GM21737 (cell line): ENCODE results near the gene LILRB2.
"Not testable (repeated sequence)": the region's sequence is repeated elsewhere in the genome, so short reads cannot be mapped to it uniquely, and the experiment has no call there.

Experiments
- ATAC-seq: cut with Tn5 transposase; IDR thresholded peaks from one replicate; pipeline ENCODE4 v1.9.1; 2021; ENCODE audit warnings: mild to moderate bottlenecking, moderate library complexity; ENCODE audit not compliant: unreplicated experiment

The LILRB2 gene

DNA sequence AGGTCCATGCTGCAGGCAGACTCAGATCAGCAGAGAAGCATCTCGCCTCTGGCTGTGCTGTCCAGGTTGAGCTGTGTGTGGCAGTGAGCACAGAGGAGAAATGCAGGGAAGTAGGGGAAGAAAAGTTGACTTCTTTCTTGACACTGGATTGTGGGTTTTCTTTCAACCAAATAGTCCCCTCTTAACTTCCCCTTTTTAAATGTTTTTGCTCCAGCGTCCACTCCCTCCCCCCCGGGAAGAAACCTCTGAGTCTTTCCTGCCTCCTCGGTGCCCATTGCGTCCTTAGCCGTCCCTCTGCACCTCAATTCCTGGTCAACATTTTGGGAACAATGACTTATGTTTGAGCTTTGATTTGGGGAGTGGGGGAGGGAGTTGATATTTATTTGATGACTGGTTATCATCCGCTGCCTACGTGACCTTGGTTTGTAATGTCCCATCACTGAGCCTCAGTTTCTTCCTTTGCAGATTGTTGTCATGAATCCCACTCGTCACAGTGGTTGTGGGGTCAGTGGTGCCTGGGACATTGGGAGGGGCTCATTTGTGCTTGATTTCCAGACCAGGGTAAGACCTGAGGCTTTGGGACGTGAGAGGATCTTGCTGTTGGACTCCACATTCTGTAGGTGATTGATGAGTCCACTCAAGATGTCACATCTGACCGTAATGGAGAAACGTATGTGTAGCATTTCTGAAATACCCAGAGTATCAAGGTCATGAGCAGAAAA is at the start of gene LILRB2:
Gene LILRB2, minus strand, starts transcription at position 104 of the 722 bp plus-strand sequence. CDS start 614 bp downstream, outside the sequence.
- ATAC-seq, result no peak

DNA sequence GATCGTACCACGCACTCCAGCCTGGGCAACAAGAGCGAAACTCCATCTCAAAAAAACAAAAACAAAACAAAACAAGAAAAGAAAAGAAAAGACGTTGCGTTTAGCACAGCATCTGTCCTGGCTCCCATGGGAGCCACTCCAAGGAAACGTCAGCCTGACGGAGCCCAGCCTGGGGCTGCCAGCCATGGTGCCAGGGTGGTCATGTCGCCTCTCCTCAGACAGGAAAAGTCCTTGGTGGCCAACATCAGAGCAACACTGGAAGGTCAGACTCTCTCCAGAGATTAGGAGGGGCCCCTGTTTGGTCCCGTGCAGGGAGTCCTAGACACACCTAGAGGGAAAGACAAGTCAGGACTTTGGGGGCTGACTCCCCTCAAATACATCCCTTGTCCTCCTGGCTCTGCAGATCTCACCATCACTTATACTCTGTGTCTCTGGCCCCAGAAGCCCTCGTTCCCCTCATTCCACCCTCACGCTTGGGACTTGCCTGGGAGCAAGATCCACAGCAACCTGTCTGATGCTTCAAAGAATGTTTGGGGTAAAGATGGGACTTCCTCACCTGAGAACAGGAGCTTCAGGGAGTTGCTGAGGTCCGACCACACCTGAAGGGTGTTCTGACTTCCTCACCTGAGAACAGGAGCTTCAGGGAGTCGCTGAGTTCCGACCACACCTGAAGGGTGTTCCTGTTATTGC is 48.7 kb upstream of the LILRB2 start:
- no peak for ATAC-seq

- not testable (repeated sequence) for ATAC-seq
Observed at GRCh38 chr19:54328781-54329180, 47.9 kb upstream of the LILRB2 start.

DNA sequence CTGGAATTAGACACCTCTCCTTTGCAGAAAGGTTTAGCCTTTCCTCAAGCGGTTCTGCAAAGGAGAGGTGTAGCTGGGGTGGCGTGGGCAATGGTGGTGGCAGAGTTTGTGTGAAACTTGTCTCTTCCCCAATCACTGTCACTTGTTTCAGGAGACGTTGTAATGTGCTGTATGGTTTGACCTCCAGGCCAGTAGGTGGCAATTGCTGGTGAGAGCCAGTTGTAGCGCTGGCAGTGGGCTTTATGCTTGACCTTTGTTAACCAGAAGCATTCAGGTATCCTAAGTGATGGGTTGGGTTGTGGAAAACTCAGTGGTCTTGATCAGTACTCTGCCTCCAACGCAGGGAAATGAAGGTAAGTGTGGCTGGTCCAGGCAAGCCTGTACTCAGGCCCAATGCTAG is 44.7 kb upstream of the LILRB2 start:
- ATAC-seq, result no peak

- ATAC-seq, result no peak
Observed at GRCh38 chr19:54325194-54325621, 44.3 kb upstream of the LILRB2 start.

DNA sequence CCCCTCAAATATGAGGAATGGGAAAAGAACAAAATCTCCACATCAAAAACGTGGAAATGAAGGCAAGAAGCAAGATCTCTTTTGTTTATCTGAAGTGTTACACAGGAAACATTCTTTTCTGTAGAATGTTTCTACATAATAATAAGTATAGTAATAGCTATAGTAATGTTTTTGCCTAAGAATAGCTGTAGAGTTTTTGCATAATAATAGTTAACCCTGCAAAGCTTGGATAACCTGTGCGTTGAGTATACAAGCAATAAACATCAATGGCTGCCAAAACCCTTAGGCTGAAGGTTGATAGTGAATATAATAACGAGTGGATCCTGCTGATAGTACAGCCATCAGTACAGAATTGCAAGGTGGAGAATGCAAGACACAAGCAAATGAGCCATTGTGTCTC is 43.2 kb upstream of the LILRB2 start:
- ATAC-seq, result no peak

GRCh38 chr19:54322934-54323333 is 42.0 kb upstream of the LILRB2 start:
- ATAC-seq, result not testable (repeated sequence)

DNA sequence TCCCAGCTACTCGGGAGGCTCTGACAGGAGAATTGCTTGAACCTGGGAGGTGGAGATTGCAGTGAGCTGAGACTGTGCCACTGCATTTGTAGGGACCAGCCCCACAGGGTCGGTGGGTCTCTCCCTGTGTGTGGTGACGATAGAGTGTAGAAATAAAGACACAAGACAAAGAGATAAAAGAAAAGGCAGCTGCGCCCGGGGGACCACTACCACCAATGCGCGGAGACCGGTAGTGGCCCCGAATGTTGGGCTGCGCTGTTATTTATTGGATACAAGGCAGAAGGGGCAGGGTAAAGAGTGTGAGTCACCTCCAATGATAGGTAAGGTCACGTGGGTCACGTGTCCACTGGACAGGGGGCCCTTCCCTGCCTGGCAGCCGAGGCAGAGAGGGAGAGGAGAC is 41.4 kb upstream of the LILRB2 start:
- not testable (repeated sequence) for ATAC-seq

DNA sequence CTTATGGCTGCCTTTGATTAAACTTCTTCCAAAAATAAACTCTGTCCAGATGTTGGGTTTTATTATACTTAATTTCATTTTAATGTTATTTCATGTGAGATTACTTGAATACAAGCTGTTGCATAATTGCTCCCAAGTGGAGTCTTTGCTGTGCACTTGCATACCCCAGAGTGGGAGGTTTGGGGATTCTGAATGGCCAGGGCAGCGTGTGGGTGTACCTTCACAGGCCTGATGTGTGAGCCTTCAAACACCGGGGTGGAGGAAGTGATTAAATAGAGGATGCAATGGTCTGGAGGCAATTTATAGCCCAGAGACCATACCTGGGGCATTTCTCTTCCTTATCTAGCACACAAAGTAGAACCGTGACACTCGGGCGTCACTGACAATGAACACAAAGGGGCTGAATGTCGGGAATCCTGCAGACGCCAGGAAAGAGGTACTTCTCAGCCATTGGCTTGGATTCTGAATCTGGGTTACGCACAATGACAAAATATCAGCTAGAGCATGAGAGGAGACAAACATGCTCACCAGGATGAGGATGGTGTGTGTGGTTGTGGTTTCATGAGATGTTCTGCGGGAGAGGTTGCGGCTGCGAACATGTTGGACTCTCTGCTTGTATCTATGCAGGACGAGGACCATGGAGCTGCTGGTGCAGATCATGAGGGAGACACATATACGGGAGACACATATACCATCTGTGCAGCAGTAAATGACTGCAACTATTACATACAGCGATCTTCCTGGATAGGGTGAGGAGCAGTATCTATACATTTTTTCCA is 39.2 kb upstream of the LILRB2 start:
- ATAC-seq, result no peak

DNA sequence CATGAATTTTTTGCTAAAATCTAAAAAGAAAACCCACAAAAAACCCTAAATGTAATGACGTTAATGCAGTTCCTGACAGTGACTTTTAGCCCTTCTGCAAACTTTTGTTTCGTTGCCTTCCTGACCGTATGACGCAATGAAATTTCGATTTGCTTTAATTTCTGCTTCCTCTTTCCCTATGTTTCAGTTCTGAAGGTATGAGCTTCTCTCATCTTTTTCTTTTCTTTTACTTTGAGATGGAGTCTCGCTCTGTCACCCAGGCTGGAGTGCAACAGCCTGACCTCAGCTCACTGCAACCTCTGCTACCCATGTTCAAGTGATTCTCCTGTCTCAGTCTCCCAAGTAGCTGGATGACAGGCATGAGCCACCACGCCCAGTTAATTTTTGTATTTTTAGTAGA is 38.1 kb upstream of the LILRB2 start:
- ATAC-seq, result no peak

GRCh38 chr19:54317965-54318240 is 37.0 kb upstream of the LILRB2 start:
- ATAC-seq, result no peak

DNA sequence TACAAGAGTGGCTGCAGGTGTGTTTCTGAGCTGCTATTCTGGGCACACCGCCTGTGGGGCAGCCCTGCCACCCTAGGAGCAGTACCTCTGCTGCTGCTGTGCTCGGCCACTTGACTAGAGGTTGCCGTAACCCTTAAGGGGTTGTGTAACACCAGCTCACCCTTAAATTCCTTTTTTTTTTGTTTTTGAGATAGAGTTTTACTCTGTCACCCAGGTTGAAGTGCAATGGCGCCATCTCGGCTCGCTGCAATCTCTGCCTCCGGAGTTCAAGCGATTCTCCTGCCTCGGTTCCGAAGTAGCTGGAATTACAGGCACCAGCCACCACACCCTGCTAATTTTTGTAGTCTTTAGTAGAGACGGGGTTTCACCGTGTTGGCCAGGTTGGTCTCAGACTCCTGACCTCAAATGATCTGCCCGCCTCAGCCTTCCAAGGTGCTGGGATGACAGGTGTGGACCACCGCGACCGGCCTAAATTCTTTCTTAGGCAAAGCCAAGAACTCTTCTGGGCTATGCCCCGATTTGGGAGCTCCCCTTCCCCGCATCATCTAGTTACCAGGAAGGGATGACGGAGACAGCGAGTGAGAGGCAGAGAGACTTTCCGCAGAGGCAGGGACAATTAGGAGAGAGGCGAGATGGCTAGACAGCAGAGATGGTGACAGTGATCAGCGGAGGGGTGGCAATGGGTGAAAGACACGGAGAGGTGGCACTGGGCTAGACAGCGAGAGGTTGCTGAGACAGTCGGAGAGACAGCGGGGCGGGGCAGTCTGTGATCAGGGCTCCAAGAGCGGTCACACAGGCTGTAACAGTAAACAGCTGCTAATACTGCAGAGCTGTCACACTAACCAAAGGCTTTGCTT is 36.4 kb upstream of the LILRB2 start:
- ATAC-seq, result no peak

DNA sequence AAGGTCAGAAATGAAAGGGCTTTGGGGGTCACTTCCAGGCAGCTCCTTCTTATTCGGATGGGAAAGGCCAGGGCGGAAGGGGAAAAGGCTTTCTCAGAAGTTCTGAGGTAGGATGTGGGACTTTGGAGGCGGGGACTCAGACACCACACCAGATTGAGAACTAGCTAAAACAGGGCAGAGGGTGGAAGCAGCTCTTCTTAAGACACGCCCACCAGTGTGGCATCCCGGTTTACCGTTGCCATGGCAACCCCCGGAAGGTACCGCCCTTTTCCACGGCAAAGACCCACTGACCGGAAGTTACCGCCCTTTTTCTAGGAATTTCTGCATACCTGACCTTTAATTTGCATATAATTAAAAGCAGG is 35.8 kb upstream of the LILRB2 start:
- ATAC-seq, result no peak

DNA sequence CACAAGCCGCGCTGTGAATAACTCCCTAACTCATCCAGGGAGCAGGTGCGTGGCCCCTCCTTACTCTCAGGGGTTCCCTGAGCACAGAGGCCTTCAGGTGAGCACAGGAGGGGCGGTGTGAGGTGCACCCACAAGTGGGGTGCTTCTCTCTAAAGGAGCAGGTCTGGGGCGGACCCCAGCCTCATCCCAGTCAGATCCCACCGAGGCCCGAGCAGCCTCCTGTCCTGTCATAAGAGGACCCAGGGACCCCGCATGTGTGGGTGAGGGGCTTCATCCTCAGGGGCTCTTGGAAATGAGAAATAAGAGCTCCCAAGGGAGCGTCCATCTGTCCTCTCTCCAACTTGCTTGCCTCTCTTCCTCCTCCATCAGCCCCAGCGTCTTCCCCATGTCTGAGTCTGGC is 35.0 kb upstream of the LILRB2 start:
- ATAC-seq, result no peak

- ATAC-seq, result no peak
Observed at GRCh38 chr19:54312436-54313377, 31.8 kb upstream of the LILRB2 start, which contains the start of gene LILRA5. LILRA5 (minus strand) TSS chr19:54313166; CDS start chr19:54313019, 147 bp downstream.

- ATAC-seq, result no peak
Observed at GRCh38 chr19:54312011-54312410, 31.1 kb upstream of the LILRB2 start.

DNA sequence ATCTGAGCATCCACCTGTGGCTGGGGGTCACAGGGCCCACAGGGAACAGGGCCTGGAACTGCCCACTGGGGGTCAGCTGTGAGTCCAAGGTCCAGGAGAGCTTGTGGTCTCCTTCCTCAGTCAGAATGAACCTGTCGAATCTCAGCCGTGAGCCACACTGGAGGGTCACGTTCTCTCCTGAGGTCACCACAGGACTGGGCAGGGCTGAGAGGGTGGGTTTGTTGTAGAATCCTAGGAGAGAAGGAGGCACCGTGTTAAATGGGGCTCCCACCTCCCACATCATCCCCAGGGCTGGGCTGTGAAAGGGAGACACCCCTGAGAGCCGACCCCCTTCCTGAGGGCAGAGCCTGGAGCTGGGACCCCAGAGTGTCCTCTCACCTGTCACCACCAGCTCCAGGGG is 30.6 kb upstream of the LILRB2 start:
- no peak for ATAC-seq

DNA sequence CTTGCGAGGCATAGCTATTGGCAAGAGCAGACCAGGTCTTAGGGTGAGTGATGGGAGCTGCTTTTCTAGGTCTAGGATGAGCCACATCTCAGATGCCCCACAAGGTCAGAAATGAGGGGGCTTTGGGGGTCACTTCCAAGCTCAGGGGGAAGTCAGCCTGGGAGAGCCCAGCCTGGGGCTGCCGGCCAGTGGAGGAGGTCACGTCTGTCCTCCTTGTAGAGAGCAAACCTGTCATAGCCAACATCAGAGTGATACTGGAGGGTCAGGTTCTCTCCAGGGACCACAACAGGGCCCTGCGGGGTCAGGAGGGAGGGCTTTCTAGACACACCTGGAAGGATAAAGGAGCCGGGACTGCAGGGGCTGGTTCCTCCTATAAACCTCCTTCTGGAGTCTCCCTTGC is 29.6 kb upstream of the LILRB2 start:
- ATAC-seq, result no peak

GRCh38 chr19:54309811-54310210 is 28.9 kb upstream of the LILRB2 start:
- ATAC-seq, result no peak
